T-helper 22 cell (primary cell): Measurements from ENCODE around the gene MARCHF3.

Experiments
- DNase-seq: peaks from one replicate; pipeline ENCODE4 v3.0.0-alpha.2; 2020; ENCODE audit warnings: low read depth

The MARCHF3 gene

GRCh38 chr5:126982926-126983873 lies 47.2 kb downstream of the MARCHF3 start:
- DNase-seq = no peak

GRCh38 chr5:126982202-126982601 lies 48.2 kb downstream of the MARCHF3 start:
- no peak for DNase-seq

DNA sequence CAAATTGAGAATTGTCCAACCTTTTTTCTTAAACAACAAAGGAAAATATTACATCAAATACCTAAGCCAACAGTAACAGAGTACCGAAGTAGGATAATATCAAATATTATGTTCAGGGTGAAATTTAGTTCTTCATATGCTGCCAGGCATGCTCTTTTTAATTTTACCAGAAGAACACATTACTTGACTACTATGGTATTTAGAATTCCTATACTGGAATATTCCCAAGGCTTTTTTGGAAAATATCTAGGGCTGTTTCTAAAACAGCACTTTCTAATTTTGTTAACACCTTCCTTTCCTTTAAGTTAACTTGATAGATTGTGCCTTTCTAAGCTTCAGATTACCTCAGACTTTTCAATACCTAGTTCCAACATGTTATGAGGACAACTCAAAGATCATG lies 48.7 kb downstream of the MARCHF3 start:
- no peak for DNase-seq

DNA sequence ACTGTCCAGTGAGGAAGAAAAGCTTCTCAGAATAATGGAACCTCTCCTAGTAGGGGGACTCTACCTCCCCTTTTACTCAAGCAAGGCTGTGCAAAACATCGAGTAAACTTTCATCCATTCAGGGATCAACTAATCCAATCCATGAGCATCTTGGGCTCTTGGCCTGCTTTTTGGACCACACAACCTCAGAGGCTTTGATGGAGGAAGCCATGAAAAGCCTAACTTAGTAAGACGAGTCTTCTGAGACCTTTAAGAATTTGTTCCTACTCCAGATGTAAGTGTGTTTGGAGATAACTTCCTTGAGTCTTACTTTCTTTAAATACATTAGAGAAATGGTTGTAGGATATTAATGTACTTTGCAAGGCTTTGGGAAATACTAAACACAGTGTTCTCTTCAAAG lies 49.1 kb downstream of the MARCHF3 start:
- DNase-seq = no peak

DNA sequence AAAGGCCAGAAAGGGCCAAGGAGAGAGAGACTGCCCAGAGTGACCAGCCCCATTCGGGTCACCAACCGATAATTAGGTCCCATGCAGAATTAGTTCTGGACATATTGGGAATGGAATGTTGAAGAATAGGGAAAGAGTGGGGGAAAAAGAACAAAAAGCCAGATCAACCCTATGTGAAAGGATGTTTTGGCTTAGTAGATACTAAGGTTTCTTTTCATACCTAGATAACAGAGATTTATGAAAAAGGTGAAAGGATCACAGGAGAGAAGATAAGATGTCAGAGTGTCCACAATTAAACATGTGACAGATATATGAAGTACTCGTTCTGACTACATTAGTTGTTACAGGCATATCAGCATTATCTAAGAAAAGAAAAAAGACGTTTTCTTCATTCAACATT lies 52.1 kb downstream of the MARCHF3 start:
- DNase-seq = no peak

DNA sequence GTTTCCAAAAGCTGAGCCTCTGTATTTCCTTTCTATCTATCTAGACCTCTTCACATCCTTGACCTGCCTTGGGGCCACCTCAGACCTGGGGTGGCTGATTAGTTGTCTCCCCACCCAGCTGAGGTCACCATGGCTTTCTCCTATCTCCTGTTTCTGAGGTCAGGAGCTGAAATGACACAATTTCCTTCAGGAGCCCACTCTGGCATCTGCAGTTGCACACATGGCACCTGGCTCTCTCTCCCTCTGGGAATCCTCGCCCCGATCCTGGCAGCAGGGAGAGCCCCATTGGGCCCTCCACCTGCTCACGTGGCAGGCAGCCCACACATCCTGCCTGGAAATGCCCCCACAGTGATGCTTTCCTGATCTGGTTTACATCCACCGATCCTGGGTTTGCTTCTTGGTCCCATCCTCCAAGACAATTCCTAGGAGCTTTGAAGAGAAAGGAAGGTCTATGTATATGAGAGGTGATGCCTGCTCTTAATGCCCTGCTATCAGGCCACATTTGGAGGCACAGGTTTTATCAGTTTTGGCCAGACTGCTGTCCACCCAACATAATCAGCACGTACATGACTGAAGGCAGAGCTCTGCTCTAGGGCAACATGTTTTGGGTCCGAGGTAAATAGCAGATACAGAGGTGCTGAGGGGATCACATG lies 53.7 kb downstream of the MARCHF3 start:
- DNase-seq = no peak

GRCh38 chr5:126975796-126976195 lies 54.6 kb downstream of the MARCHF3 start:
- DNase-seq = no peak

- no peak for DNase-seq
These were observed 57.2 kb downstream of the MARCHF3 start for GRCh38 chr5:126973193-126973592.

GRCh38 chr5:126972062-126972895 lies 58.1 kb downstream of the MARCHF3 start:
- no peak for DNase-seq

DNA sequence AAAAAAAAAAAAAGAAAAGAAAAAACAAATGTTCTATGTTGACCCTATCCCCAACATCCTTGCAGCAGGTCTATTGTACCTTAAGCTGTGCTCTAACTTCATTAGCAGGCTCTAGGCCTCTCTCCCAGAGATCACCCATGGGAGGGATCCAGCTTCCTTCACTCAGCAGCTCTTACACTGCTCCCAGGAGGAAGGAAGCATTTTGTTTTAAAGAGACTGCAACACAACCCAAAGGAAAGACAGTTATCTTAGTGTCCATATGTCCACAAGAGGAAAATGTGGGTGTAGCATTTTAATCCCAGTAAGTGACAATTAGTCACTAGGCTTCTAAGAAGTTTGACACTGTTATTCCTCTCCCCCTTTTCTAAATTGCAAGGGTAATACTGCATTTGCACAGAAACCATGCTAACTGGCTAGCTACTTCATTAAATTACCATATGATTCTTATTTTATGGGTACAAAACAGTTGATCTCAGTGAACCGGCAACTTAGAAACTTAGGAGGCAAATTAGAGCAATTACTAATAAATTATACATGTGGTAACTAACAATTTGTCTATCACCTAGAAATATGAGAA lies 58.8 kb downstream of the MARCHF3 start:
- DNase-seq = no peak

DNA sequence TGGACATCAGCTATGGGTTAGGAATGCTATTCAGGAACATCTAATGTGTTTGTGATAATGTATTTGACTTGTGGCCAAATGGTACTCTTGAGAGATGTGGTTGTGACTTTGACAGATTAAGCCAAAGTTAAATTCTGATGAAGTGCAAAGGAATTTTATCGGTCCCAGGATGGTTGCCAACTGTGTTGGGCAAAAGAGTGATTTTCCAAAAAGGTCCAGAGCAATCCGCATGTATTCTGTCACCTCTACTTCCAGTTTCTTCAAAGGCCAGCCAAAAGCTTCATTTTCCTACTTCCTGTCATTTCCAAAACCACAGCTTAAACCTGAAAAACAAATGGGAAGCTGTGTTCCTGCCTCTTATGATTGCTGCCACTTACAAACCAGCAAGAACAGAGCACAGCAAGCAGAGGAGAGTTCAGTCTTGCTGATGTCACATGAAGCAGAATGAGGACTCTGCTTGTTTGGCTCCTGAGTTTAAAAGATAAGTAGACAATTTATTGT lies 59.8 kb downstream of the MARCHF3 start:
- DNase-seq = no peak

GRCh38 chr5:126969548-126969947 lies 60.8 kb downstream of the MARCHF3 start:
- DNase-seq = no peak

GRCh38 chr5:126967808-126968466 lies 62.4 kb downstream of the MARCHF3 start:
- no peak for DNase-seq

- DNase-seq = no peak
These were observed 64.9 kb downstream of the MARCHF3 start for GRCh38 chr5:126965487-126965886.

DNA sequence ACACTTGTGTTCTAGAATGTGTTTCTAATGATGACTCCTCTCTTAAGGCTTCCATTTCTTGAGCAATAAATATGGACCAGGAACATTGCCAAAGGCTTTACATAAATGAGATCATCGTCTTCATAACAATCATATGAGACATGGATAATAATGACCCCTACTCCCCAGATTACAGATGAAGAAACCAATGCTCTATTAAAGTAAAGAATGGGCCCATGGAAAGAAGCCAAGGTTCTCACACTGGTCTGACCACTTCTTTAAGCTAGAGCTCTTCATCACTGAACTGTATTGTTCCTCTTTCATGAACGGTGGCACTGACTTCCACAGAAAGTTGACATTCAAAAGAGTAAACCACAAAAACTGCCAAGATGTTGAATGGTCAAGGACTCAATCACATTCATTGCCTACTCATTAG lies 65.3 kb downstream of the MARCHF3 start:
- DNase-seq = no peak

GRCh38 chr5:126963822-126964375 lies 66.5 kb downstream of the MARCHF3 start:
- no peak for DNase-seq

DNA sequence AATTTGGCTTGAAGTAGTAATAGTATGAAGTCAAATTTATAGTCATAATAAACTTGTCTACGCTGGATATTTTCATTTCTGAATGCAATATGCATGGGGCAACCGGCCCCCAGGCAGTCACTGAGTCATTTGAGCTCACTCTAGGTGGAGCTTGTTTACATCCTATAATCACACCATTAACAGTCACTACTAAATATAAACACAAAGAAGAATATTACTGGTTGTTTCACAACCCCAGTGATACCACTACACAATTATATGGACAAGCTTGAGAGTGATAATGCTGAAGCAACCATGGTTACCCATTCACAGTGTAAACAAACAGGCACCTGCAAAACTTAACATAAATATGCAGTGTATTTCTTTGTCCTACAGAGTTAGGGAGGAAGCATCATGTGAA lies 68.7 kb downstream of the MARCHF3 start:
- DNase-seq = no peak

DNA sequence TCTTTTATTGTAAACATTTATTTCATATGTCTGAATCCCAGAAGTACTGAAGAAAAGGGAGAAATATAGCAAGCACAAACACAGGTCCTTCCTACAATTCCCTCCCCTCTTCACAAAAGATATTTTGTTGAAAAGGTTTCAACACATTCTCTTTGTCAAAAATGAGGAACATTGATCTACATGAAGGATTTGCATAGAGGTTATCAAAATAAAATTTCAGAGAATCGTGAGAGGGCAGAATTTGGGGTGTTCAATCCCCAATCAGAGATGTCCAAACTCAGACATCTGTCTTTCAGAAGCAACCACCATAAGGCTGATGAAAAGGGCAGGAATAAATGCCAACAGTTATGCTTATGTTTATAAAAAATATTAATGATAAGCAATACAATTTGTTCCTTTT lies 69.2 kb downstream of the MARCHF3 start:
- no peak for DNase-seq

DNA sequence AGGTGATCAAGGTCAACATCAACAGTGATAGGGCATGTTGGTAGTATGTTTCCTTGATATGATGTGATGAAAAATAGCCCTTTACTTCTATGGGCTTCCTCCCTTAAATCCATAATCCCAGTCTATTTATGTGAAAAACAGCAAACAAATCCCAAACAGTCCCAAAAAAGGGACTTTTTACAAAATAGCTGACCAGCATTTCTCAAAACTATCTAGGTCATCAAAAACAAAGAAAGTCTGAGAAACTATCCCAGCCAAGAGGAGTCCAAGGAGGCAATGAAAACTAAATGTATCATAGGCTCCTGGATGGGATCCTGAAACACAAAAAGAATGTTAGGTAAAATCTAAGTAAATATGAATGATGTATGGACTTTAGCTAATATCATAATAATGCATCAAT lies 71.2 kb downstream of the MARCHF3 start:
- no peak for DNase-seq

GRCh38 chr5:126956991-126957390 lies 73.4 kb downstream of the MARCHF3 start:
- DNase-seq = no peak

GRCh38 chr5:126954981-126955380 lies 75.4 kb downstream of the MARCHF3 start:
- no peak for DNase-seq
